Left renal cortex interstitium (tissue), 4 donors: ENCODE data around the gene STXBP2. TPM values are rescaled to one million over a fixed set of nuclear protein-coding genes. Genes with fewer than 3 reads are reported as not detected.

Experiments used
- DNase-seq, 4 donors: peaks; one replicate each; pipeline ENCODE4 v3.0.0-alpha.2; 2013; ENCODE audit warnings: low read depth in 4 of 4, low spot score in 2 of 4, missing footprints in 1 of 4
- polyA plus RNA-seq, 4 donors: library from polyadenylated mRNA; unstranded; fragments of 120-200 nt; gene quantifications; one replicate each; pipeline ENCODE4 v1.2.1, GENCODE V29; 2013; ENCODE audit not compliant: insufficient read length in 4 of 4

STXBP2 gene
- polyA plus RNA-seq, 4 donors: 58.7 to 87.6 (median 73.3) TPM

DNA sequence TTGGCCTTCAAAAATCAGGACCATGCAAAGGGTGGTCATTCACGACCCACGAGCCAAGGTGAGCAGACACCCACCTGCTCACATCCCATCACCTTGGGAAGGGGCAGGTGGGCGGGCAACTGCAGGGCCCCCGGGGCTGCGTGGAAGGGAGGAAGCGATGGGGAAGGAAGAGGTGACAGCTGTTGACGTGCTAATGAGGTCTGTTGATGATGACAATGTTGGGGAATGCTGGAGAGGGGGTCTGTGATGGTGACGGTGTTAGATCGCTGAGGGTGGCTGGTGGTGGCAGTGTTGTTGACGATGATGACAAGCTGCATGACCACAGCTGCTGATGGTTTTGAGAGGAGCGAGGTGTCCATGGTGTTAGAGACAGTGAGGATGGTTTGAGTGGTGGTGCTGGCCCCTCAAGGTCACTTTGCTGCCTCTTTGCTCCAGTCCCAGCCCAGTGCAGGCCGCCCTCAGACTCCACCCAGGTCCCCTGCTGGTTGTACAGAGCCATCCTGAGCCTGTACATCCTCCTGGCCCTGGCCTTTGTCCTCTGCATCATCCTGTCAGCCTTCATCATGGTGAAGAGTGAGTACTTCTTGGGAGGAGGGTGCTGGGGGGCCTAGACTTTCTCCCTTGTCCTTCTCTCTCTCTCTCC, 40.9 kb downstream of the STXBP2 start:
- no peak for DNase-seq

DNA sequence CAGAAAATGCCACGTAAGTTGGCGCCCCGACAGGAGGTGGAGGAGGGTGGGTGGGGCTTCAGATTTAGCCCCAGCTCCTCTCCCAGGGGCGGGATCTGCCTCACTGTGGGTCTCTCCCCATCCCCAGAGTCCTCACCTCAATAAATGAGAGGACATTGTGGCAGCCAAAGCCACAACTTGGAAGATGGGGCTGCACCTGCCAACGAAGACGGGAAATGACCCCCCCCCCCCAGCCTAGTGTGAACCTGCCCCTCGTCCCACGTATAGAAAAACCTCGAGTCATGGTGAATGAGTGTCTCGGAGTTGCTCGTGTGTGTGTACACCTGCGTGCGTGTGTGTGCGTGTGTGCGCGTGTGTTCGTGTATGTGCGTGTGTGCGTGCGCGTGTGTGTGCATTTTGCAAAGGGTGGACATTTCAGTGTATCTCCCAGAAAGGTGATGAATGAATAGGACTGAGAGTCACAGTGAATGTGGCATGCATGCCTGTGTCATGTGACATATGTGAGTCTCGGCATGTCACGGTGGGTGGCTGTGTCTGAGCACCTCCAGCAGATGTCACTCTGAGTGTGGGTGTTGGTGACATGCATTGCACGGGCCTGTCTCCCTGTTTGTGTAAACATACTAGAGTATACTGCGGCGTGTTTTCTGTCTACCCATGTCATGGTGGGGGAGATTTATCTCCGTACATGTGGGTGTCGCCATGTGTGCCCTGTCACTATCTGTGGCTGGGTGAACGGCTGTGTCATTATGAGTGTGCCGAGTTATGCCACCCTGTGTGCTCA, 42.3 kb downstream of the STXBP2 start:
- DNase-seq: no peak

DNA sequence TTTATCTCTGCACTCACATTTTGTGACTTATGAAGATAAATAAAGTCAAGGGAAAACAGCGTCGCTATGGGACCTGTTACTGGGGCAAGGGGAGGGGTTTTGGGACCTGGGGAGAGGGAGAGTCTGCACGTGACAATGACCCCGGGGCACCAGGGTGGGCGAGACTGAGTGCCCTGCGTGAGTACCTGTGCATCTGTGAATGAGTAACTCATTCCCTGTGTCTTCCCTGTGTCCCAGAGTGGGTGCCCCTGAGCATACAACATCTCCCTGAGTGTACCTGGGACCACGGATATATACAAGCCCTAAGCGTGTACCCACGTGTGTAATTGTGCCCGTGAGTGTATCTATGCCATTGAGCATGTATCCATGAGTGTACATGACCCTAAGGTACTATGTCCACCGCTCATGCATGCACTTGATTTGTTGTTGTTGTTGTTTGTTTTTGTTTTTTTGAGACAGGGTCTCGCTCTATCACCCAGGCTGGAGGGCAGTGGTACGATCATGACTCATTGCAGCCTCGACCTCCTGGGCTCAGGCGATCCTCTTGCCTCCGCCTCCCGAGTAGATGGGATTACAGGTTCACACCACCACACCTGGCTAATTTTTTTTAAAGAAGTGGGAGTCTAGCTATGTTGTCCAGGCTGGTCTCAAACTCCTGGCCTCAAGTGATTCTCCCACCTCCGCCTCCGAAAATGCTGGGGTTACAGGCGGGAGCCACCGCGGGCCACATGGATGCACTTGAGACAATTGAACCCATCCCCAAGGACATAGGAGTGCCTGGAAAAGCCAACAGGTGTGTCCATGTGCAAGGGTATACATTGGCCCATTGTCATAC, 43.1 kb downstream of the STXBP2 start:
- no peak for DNase-seq

DNA sequence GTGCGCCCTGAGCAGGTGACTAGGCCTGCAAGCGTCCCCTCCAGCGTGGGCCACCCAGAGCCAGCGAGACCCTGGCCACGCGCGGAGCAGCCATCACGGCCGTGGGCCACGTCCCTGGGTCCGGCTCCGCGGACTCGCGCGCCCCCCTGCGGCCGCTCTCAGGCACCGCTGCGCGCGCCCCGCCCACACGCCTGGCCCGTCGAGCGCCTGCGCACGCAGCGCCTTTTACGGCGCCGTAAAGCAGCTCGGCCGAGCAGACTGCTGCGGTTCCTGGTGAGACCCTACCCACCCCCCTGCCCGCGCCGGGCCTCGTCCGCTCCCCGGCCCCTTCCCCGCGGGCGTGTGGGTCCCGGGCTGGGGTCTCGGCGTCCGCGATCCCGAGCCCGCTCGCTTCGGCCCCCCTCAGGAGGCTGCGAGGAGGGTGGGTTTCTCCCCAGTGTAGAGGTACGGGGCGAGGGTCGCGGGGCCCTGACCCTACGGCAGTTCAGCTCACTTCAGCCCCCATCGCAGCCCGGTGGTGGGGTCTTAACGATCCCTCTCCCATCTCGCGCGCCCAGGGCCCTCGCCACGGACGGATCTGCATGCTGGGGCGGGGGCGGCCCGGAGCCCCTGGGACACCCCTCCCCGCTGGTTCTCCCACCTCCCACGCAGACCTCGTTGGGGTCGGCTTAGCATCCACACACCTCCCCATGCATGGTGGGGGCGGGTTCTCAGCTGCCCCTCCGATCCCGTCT, 43.9 kb downstream of the STXBP2 start, which contains the start of gene TRAPPC5:
TRAPPC5 (plus strand) TSS at position 228 of the 734 bp plus-strand sequence. CDS start 1,421 bp downstream, outside the sequence.
- DNase-seq: peak; percentile 62 to 84 (median 75)

DNA sequence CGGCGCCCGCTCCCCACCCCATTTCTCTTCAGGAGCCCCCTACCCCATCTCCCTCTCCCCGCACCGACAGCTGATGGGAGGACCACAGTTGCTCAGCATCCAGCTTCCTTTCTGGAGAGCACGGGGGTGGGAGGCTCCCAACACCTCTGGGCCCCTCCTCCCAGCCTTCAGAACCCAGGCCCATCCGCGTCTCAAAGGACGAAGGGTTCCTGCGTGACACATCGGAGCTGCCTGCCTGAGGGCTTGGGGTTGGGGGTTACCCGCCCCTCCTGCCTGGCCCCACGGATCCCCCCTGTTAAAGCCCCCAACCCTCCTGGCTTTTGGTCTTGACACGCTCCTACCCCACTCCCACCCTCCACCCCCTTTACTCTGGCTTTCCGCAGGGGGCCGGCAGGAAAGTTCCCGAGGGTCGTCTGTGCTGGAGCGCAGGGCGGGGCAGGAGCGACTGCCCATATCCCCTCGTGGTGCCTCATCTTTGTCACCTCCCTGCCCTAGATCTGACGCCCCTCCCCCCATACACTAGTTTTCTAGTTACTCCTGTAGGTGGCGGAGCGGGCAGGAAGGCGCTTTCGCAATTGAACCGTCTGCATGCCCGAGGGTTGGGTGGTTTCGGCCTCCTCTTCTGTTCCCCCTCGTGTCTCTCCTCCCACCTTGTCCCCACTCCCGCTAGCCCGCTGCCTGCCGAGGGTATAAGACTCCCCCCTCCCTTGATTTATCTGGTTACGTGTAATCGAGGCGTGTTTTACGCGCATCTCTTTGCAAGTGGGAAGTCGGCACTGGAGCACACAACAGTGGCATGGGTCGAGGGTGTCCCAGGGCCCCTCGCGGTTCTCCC, 44.6 kb downstream of the STXBP2 start:
- DNase-seq: peak in 3 of 4 donors; percentile 39 to 65 (median 64)

DNA sequence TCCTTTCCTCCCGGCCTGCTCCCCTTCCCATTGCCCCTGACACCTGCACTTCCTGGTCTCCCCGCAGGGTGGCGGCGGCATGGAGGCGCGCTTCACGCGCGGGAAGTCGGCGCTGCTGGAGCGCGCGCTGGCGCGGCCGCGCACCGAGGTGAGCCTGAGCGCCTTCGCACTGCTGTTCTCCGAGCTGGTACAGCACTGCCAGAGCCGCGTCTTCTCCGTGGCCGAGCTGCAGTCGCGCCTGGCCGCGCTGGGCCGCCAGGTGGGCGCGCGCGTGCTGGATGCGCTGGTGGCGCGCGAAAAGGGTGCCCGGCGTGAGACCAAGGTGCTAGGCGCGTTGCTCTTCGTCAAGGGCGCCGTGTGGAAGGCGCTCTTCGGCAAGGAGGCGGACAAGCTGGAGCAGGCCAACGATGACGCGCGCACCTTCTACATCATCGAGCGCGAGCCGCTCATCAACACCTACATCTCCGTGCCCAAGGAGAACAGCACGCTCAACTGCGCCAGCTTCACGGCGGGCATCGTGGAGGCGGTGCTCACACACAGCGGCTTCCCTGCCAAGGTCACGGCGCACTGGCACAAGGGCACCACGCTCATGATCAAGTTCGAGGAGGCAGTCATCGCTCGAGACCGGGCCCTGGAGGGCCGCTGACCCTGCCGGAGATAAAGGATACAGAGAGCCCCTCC, 45.4 kb downstream of the STXBP2 start:
- DNase-seq: no peak

DNA sequence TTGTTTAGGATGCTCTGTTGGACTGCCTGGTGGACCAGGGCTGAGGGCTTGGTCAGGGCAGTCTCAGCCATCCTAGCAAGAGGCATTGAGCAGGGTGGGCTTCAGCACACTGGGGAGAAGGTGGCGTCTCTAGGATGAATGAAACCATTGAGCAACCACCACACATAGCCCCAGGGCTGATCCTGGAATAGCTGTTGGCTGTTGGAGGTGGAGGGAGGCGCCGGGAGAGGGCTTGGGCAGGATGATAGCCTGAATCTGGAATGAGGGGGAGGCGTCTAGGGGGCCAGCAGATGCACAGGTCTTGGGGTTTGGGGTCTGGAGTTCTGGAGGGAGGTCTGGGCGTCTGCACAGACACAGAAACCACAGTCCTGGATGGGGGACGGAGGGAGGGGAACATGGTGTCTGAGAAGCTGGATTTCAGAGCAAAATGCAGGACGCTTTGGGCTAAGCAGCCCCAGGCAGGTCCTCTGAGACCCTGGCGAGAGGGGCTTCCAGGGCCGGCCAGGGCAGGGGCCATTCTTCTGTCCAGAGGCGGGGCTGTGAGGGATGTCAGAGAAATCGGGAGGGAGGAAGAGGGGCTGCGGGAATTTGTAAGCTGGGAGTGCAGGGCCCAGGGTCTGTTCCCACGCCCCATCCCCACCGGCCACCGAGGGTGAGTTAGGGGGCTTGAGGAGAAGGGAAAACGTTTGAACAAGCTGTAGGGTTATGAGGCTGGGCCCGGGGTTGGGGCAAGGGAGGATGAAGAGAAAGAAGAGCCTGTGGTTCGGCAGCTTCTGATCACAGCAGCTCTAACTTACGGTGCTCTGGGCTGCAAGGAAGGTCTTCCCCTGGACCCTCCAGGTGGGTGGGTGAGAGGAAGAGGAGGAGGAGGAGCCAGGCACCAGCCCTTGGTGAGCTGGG, 48.9 kb downstream of the STXBP2 start:
- DNase-seq: no peak

DNA sequence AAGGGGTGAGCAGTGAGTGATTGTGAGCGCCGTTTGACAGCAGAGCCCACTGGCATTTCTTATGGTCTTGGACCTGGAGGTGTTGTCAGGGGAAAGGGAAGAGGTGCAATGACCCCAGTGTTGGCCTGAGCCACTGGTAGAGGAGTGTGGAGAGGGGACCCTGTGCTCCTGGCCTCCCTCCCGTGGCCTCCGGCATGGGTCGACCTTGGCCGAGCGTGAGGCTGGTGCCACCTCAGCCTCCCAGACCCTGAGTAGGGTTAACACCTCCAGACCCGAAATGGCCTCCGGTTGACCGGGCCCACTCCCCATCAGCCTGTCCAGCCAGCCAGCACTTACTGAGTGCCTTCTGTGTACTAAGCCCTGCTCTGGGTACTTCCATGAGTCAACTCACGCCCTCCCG, 50.3 kb downstream of the STXBP2 start:
- DNase-seq: no peak

DNA sequence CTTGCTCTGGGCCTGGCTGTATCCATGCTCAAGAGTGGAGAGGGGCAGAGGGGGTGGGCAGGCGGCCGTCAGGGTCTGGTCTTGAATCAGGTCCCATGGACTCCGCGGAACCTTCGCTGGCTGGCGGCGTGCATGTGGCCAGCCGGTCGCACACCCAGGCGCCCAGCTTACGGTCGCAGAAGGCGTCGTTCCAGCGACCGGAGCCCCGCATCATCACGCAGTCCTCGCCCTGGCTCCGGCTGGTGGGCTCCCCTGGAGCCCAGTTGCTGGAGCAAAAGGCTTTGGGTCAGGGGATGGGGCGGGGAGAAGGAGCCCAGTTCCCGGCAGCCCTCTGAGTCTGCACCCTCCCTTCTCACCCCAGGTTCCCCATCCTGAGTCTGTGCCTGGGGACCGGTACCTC, 52.3 kb downstream of the STXBP2 start:
- no peak for DNase-seq

DNA sequence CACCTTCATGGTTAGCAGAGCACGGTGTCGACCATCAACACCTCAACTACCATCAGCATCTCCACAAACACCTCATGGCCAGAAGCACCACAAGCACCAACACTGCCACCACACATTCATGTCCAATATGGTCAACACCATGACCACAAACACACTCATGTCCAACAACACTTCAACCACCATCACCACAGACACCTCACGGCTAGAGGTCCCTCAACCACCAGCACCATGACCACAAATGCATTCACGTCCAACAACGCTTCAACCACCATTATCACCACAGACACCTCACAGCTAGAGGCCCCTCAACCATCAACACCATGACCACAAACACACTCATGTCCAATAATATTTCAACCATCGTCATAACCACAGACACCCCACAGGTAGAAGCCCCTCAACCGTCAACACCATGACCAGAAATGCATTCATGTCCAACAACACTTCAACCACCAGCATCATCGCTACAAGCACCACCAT, 53.9 kb downstream of the STXBP2 start:
- DNase-seq: no peak

DNA sequence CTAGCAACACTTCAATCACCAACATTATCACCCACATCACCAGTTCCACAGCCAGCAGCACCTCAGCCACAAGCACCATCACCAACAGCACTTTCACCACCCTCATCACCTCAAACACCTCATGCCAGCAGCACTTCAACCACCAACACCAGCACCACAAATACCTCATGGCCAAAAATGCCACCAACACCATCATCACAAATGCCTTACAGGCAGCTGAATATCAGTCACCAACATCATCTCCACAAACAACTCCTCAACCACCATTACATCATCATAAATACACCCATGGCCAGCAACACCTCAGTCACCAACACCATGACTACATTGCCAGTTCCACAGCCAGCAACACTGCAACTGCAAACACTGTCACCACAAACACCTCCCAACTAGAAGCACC, 54.6 kb downstream of the STXBP2 start:
- DNase-seq: no peak

DNA sequence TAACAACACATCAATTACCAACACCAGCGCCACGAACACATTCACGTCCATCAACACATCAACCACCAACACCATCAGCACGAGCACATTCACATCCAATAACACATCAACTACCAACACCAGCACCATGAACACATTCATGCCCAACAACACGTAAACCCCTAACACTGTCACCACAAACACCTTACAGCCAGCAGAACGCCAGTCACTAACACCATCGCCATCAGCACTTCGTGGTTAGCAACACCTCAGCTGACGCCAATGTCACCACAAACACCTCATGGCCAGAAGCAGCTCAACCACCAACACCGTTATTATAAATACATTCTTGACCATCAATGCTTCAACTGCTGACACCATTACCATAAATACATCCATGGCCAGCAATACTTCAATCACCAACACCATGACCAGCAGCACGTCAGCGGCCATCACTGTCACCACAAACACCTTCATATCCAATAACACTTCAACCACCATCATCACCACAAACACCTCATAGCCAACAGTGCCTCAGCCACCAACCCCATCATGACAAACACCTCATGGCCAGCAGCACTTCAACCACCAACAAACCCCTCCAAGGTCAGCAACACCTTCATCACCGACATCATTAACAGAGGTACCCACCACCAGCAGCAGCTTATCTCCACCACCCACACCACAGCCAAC, 55.6 kb downstream of the STXBP2 start:
- DNase-seq: no peak

DNA sequence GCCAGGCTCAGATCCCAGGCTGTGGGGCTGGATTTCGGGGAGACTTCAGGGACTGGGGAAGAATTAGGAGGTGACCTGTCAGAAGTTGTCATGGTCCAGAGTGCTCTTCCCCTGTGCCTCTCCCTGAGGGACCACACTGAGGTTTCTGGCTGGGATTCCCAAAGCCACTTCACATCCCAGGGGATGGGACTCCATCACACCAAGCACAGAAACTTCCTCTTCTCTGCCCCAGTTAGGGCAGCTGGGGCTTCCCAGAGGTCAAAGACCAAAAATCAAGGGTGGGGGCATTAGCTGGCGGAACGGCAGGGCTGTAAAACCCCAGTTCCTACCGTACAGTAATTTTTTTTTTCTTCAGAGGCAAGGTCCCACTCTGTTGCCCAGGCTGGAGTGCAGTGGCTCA, 57.6 kb downstream of the STXBP2 start:
- no peak for DNase-seq
